WTC11 (cell line): Measurements from ENCODE around the gene AGAP1. TPM values are rescaled to one million over a fixed set of nuclear protein-coding genes. Genes with fewer than 3 reads are reported as not detected.

Experiments
- ATAC-seq: fragments of 200-7000 bp; cut with Tn5 transposase; 2 replicates; pipeline ENCODE4 v1.10.0; 2021; ENCODE audit warnings: mild to moderate bottlenecking, moderate library complexity
- CTCF ChIA-PET: fragments of 300-600 bp; sonication (Branson Sonifier 250); formaldehyde crosslinking; loops from one replicate; lab custom pipeline; 2021; ENCODE audit warnings: antibody characterized with exemption; lab: Charles Lee
- POLR2A ChIA-PET: fragments of 350-600 bp; sonication (Branson Sonifier 250); formaldehyde crosslinking; loops from one replicate; lab custom pipeline; 2021; ENCODE audit warnings: antibody characterized with exemption; lab: Charles Lee
- DNase-seq: peaks from one replicate; pipeline ENCODE4 v3.0.0; 2021; ENCODE audit warnings: low spot score
- H3K27ac Mint-ChIP-seq: 2 replicates; pipeline ENCODE4 v1.8.0; 2021; ENCODE audit warnings: mixed read lengths
- H3K27me3 Mint-ChIP-seq: 2 replicates; pipeline ENCODE4 v1.8.0; 2021; ENCODE audit warnings: low read depth, mild to moderate bottlenecking, moderate library complexity, mixed read lengths
- H3K36me3 Mint-ChIP-seq: 2 replicates; pipeline ENCODE4 v1.8.0; 2021; ENCODE audit warnings: mixed read lengths
- H3K4me1 Mint-ChIP-seq: 2 replicates; pipeline ENCODE4 v1.8.0; 2022; ENCODE audit warnings: mixed read lengths
- H3K4me3 Mint-ChIP-seq: 2 replicates; pipeline ENCODE4 v1.8.0; 2021; ENCODE audit warnings: mild to moderate bottlenecking, moderate library complexity, mixed read lengths
- H3K9me3 Mint-ChIP-seq: 2 replicates; pipeline ENCODE4 v1.8.0; 2021; ENCODE audit warnings: mixed read lengths
- GABPB1 ChIP-seq: sonication (generic); formaldehyde crosslinking; IDR thresholded peaks from 2 replicates; pipeline ENCODE4 v1.8.1; 2023; ENCODE audit warnings: mild to moderate bottlenecking, missing genetic modification reagents
- HMGA2 ChIP-seq: fragments of 250-450 bp; sonication (Bioruptor Pico); IDR thresholded peaks from 2 replicates; pipeline ENCODE4 v1.4.0; 2021; ENCODE audit warnings: mild to moderate bottlenecking, moderate library complexity
- KAT7 ChIP-seq: sonication (generic); formaldehyde crosslinking; IDR thresholded peaks from 2 replicates; pipeline ENCODE4 v1.8.1; 2023; ENCODE audit warnings: missing genetic modification reagents, mild to moderate bottlenecking, borderline replicate concordance
- NR3C1 ChIP-seq: sonication (generic); formaldehyde crosslinking; conservative IDR thresholded peaks from 2 replicates; pipeline ENCODE4 v1.8.1; 2023; ENCODE audit warnings: low read depth, mild to moderate bottlenecking, missing genetic modification reagents
- RELA ChIP-seq: sonication (generic); formaldehyde crosslinking; IDR thresholded peaks from 2 replicates; pipeline ENCODE4 v1.8.1; 2022; ENCODE audit warnings: missing genetic modification reagents, mild to moderate bottlenecking, borderline replicate concordance
- SMAD3 ChIP-seq: sonication (generic); formaldehyde crosslinking; IDR thresholded peaks from 2 replicates; pipeline ENCODE4 v1.8.0; 2022; ENCODE audit warnings: missing genetic modification reagents, mild to moderate bottlenecking, borderline replicate concordance
- SOX15 ChIP-seq: fragments of 250-450 bp; sonication (Bioruptor Pico); IDR thresholded peaks from 2 replicates; pipeline ENCODE4 v1.9.0; 2021; ENCODE audit warnings: mild to moderate bottlenecking
- ZBTB21 ChIP-seq: sonication (generic); formaldehyde crosslinking; IDR thresholded peaks from 2 replicates; pipeline ENCODE4 v1.8.1; 2023; ENCODE audit warnings: mild to moderate bottlenecking, missing genetic modification reagents, borderline replicate concordance
- ZNF219 ChIP-seq: sonication (generic); formaldehyde crosslinking; IDR thresholded peaks from 2 replicates; pipeline ENCODE4 v1.8.0; 2023; ENCODE audit warnings: missing genetic modification reagents, mild to moderate bottlenecking, borderline replicate concordance
- ZNF396 ChIP-seq: fragments of 250-450 bp; sonication (Bioruptor Pico); IDR thresholded peaks from 2 replicates; pipeline ENCODE4 v1.8.0; 2021; ENCODE audit warnings: mild to moderate bottlenecking, moderate library complexity, borderline replicate concordance
- total RNA-seq: library from RNA; stranded (reverse); gene quantifications from 3 replicates; pipeline ENCODE4 v1.2.3, GENCODE V29; 2021
- TF ChIP-seq, protein P1 (sequence below): sonication (generic); formaldehyde crosslinking; IDR thresholded peaks from 2 replicates; pipeline ENCODE4 v1.8.1; 2022; ENCODE audit warnings: mild to moderate bottlenecking, missing genetic modification reagents, moderate library complexity, borderline replicate concordance
- TF ChIP-seq, protein P2 (sequence below): sonication (generic); formaldehyde crosslinking; IDR thresholded peaks from 2 replicates; pipeline ENCODE4 v1.8.1; 2023; ENCODE audit warnings: mild to moderate bottlenecking, missing genetic modification reagents
- TF ChIP-seq, protein P3 (sequence below): sonication (generic); formaldehyde crosslinking; IDR thresholded peaks from 2 replicates; pipeline ENCODE4 v1.8.1; 2023; ENCODE audit warnings: mild to moderate bottlenecking, missing genetic modification reagents, moderate library complexity
- TF ChIP-seq, protein P4 (sequence below): fragments of 250-450 bp; sonication (Bioruptor Pico); conservative IDR thresholded peaks from 2 replicates; pipeline ENCODE4 v1.9.0; 2021; ENCODE audit warnings: mild to moderate bottlenecking
- TF ChIP-seq, protein P5 (sequence below): sonication (generic); formaldehyde crosslinking; IDR thresholded peaks from 2 replicates; pipeline ENCODE4 v1.8.0; 2022; ENCODE audit warnings: mild to moderate bottlenecking, missing genetic modification reagents
- TF ChIP-seq, protein P6 (sequence below): fragments of 250-450 bp; sonication (Bioruptor Pico); IDR thresholded peaks from 2 replicates; pipeline ENCODE4 v1.8.0; 2021; ENCODE audit warnings: mild to moderate bottlenecking
- TF ChIP-seq, protein P7 (sequence below): sonication (generic); formaldehyde crosslinking; IDR thresholded peaks from 2 replicates; pipeline ENCODE4 v1.8.1; 2022; ENCODE audit warnings: low read depth, mild to moderate bottlenecking, moderate library complexity, missing genetic modification reagents, borderline replicate concordance
- TF ChIP-seq, protein P8 (sequence below): fragments of 250-450 bp; sonication (Bioruptor Pico); IDR thresholded peaks from 2 replicates; pipeline ENCODE4 v2.1.2; 2022; ENCODE audit warnings: mild to moderate bottlenecking, moderate library complexity

AGAP1 gene
- total RNA-seq, 1 experiment from 2014 or later = 49.3 TPM

DNA sequence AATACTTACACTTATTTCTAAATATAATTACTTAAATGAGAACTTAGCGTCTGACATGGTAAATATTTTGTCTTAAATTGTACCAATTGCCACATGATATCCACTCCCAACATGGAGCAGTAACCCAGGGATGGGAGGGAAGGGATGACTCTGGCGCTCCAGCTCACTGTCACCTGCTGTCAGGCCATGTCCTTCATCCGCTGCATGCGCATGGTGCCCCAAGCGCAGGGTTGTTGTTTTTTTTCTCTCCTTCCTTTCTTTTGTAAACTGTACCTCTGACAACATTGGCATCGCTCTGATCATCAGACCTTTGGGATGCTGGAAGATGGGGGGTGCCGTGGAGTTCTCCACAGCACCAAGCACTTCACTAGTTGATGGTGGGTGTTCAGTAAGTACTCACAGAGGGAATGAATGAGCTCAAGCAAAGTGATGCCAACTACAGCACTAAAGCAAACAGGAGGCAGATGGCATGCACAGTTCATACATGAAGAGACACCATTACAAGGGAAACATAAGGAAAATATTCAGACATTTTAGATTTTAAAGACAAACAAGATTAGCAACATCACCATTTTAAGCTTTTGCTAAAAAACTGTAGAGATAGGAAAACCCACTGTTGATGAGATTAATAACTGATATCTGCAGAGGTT, 426.5 kb downstream of the AGAP1 start:
- H3K36me3 Mint-ChIP-seq = peaks cover 17% of the 10 kb centered on the region

DNA sequence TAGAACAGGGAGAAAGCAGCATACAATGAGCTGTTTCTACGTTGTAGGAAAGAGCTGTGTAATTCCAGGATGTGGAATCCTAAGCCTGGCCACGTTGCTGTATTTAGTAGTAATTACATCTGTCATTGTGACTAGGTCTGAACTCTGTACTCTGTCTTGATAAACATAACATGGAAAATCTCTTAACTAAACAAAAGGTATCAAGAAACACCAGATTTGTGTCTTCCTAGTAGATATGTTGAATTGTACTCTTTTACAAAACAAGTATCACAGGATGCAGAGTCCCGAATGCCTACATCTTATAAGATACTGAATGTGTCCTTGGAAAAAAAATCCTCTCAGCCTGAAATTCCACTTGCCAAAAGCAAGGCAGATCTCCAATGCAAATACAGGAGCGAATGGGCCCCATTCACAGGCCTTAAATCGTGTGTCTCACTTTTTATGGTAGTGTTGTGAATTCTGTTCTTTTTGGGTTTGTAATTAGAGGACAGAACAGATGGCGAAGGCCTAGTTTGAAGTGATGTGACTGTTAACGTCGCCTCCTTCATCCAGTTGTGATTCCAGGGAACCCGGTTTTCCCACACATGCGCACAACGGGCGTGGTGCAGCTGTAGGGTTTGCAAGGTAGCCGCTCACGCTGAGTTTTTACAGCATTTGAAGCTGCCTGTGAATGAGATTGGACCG, 427.8 kb downstream of the AGAP1 start:
- Mint-ChIP-seq H3K27ac (no peak overlapping the region), H3K36me3 (peaks cover 7% of the 10 kb centered on the region), H3K9me3 (no peaks in the 10 kb centered on the region), H3K27me3 (no peaks in the 10 kb centered on the region), H3K4me1 (peaks cover 14% of the 10 kb centered on the region), H3K4me3 (no peak overlapping the region)
- TF ChIP-seq, protein P1, sequence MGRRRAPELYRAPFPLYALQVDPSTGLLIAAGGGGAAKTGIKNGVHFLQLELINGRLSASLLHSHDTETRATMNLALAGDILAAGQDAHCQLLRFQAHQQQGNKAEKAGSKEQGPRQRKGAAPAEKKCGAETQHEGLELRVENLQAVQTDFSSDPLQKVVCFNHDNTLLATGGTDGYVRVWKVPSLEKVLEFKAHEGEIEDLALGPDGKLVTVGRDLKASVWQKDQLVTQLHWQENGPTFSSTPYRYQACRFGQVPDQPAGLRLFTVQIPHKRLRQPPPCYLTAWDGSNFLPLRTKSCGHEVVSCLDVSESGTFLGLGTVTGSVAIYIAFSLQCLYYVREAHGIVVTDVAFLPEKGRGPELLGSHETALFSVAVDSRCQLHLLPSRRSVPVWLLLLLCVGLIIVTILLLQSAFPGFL (CRISPR knock-in tag) = no peak
- no peak for TF ChIP-seq KAT7
- TF ChIP-seq, protein P2, sequence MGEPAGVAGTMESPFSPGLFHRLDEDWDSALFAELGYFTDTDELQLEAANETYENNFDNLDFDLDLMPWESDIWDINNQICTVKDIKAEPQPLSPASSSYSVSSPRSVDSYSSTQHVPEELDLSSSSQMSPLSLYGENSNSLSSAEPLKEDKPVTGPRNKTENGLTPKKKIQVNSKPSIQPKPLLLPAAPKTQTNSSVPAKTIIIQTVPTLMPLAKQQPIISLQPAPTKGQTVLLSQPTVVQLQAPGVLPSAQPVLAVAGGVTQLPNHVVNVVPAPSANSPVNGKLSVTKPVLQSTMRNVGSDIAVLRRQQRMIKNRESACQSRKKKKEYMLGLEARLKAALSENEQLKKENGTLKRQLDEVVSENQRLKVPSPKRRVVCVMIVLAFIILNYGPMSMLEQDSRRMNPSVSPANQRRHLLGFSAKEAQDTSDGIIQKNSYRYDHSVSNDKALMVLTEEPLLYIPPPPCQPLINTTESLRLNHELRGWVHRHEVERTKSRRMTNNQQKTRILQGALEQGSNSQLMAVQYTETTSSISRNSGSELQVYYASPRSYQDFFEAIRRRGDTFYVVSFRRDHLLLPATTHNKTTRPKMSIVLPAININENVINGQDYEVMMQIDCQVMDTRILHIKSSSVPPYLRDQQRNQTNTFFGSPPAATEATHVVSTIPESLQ (CRISPR knock-in tag) = no peak
- DNase-seq (no peak), ATAC-seq (no peak)
- POLR2A ChIA-PET = no interaction called here
- CTCF ChIA-PET = interaction anchor here (1.5 to 2.9 kb wide), 2 partner anchors 15 to 142 kb away, joined by 5 to 15 read pairs; no protein-coding TSS in a partner anchor

More for the DNA sequence above, 426.5 kb downstream of the AGAP1 start:
- Mint-ChIP-seq H3K9me3 (peaks cover 9% of the 10 kb centered on the region; the same call in 1 of the 2 replicates), H3K27me3 (no peaks in the 10 kb centered on the region), H3K27ac (no peak overlapping the region), H3K4me3 (no peak overlapping the region), H3K4me1 (peaks cover 14% of the 10 kb centered on the region)
- ATAC-seq = no peak
- TF ChIP-seq, protein P3, sequence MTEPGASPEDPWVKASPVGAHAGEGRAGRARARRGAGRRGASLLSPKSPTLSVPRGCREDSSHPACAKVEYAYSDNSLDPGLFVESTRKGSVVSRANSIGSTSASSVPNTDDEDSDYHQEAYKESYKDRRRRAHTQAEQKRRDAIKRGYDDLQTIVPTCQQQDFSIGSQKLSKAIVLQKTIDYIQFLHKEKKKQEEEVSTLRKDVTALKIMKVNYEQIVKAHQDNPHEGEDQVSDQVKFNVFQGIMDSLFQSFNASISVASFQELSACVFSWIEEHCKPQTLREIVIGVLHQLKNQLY (CRISPR knock-in tag) = no peak
- TF ChIP-seq, protein P4, sequence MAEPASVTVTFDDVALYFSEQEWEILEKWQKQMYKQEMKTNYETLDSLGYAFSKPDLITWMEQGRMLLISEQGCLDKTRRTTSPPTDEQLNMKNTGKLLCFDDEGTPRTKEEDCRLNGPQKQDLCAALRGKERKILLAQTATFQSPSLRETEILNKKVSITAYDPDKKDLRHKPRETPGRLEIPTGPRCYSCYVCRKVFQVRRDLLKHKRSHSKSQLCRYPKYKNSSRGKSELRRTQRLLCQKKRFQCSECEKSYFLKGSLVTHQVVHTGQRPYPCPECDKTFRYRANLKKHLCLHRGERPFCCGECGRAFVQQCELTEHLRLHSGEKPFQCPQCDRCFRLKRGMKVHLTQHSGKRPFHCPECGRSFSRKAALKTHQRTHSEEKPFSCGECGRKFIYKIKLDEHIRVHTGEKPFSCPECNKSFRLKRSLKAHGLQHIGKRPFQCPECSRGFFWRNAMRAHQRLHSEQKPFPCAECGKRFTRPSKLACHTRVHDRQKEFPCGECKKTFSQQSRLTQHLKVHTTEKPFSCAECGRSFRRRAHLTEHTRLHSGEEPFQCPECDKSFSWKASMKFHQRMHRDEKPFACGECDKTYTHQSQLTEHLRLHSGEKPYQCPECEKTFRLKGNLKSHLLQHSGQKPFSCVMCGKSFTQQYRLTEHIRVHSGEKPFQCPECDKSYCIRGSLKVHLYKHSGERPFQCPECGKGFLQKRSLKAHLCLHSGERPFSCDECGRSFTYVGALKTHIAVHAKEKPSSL (CRISPR knock-in tag) = no peak
- TF ChIP-seq, protein P5, sequence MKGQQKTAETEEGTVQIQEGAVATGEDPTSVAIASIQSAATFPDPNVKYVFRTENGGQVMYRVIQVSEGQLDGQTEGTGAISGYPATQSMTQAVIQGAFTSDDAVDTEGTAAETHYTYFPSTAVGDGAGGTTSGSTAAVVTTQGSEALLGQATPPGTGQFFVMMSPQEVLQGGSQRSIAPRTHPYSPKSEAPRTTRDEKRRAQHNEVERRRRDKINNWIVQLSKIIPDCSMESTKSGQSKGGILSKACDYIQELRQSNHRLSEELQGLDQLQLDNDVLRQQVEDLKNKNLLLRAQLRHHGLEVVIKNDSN = no peak
- TF ChIP-seq ZNF396 (CRISPR knock-in tag) = no peak
- TF ChIP-seq SMAD3 (CRISPR knock-in tag) = no peak
- TF ChIP-seq, protein P6, sequence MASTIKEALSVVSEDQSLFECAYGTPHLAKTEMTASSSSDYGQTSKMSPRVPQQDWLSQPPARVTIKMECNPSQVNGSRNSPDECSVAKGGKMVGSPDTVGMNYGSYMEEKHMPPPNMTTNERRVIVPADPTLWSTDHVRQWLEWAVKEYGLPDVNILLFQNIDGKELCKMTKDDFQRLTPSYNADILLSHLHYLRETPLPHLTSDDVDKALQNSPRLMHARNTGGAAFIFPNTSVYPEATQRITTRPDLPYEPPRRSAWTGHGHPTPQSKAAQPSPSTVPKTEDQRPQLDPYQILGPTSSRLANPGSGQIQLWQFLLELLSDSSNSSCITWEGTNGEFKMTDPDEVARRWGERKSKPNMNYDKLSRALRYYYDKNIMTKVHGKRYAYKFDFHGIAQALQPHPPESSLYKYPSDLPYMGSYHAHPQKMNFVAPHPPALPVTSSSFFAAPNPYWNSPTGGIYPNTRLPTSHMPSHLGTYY = no peak
- no peak for TF ChIP-seq ZNF219 (CRISPR knock-in tag)
- no peak for TF ChIP-seq RELA (CRISPR knock-in tag)
- TF ChIP-seq, protein P7, sequence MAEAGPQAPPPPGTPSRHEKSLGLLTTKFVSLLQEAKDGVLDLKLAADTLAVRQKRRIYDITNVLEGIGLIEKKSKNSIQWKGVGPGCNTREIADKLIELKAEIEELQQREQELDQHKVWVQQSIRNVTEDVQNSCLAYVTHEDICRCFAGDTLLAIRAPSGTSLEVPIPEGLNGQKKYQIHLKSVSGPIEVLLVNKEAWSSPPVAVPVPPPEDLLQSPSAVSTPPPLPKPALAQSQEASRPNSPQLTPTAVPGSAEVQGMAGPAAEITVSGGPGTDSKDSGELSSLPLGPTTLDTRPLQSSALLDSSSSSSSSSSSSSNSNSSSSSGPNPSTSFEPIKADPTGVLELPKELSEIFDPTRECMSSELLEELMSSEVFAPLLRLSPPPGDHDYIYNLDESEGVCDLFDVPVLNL (CRISPR knock-in tag) = no peak
- no peak for TF ChIP-seq GABPB1
- no peak for TF ChIP-seq ZBTB21 (CRISPR knock-in tag)
- no peak for TF ChIP-seq HMGA2 (CRISPR knock-in tag)
- no peak for TF ChIP-seq NR3C1
- TF ChIP-seq SOX15 (CRISPR knock-in tag) = no peak
- TF ChIP-seq, protein P8, sequence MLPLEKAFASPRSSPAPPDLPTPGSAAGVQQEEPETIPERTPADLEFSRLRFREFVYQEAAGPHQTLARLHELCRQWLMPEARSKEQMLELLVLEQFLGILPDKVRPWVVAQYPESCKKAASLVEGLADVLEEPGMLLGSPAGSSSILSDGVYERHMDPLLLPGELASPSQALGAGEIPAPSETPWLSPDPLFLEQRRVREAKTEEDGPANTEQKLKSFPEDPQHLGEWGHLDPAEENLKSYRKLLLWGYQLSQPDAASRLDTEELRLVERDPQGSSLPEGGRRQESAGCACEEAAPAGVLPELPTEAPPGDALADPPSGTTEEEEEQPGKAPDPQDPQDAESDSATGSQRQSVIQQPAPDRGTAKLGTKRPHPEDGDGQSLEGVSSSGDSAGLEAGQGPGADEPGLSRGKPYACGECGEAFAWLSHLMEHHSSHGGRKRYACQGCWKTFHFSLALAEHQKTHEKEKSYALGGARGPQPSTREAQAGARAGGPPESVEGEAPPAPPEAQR (CRISPR knock-in tag) = no peak
- ChIA-PET POLR2A (no interaction called here), CTCF (interaction anchor here (1.0 to 2.9 kb wide), 2 partner anchors 16 to 141 kb away, joined by 3 to 15 read pairs; no protein-coding TSS in a partner anchor)
- no peak for DNase-seq
